Uterus (tissue), 2 donors: ENCODE measurements around the gene RAET1E.
"Not testable (repeated sequence)": the region's sequence is repeated elsewhere in the genome, so short reads cannot be mapped to it uniquely, and the experiment has no call there.

Experiments
- CTCF ChIP-seq, 4 experiments: fragments of 200-600 bp in 2 of 4; fragments of 450-650 bp in 2 of 4; sonication (generic) in 2 of 4; IDR thresholded peaks; one replicate each; pipeline ENCODE4 v1.5.1; 2016 to 2019; ENCODE audit warnings: antibody characterized with exemption in 4 of 4, mild to moderate bottlenecking in 2 of 4, moderate library complexity in 1 of 4
- POLR2A ChIP-seq, 2 donors: fragments of 450-650 bp; IDR thresholded peaks; one replicate each; pipeline ENCODE4 v1.6.1; 2016; ENCODE audit warnings: antibody characterized with exemption in 2 of 2, mild to moderate bottlenecking in 1 of 2, moderate library complexity in 1 of 2

GRCh38 chr6:149862424-149862738 lies 35.5 kb downstream of the RAET1E start:
- not testable (repeated sequence) for TF ChIP-seq POLR2A, CTCF (IDR thresholded peaks at IDR 0.05)
